HEK293 (cell line): Measurements from ENCODE around the gene ZNF224.

ENCODE experiments used
- CTCF ChIA-PET: fragments of 350-600 bp; formaldehyde crosslinking; extraction: SDS; loops from one replicate; lab custom pipeline; 2021; ENCODE audit warnings: antibody characterized with exemption; lab: Yijun Ruan, JAX
- POLR2A ChIA-PET: fragments of 300-600 bp; formaldehyde crosslinking; extraction: SDS; loops from one replicate; lab custom pipeline; 2020; ENCODE audit warnings: antibody characterized with exemption, inconsistent platforms; lab: Yijun Ruan, JAX
- H3K27ac ChIP-seq: fragments of 200-500 bp; sonication (Bioruptor generic); 2 replicates; pipeline ENCODE4 v1.5.1; 2014; ENCODE audit warnings: low read depth, low read length, control low read depth, inconsistent platforms; ENCODE audit errors: extremely low read depth
- H3K36me3 ChIP-seq, 2 experiments: fragments of 200-500 bp in 1 of 2; sonication (Bioruptor generic) in 1 of 2; 1 replicate in 1 of 2; 2 replicates in 1 of 2; pipeline ENCODE4 v1.5.1; 2014 to 2017; ENCODE audit warnings: inconsistent platforms in 2 of 2, low read length in 2 of 2; ENCODE audit not compliant: control insufficient read depth in 2 of 2, insufficient read depth in 1 of 2
- H3K4me1 ChIP-seq: fragments of 200-500 bp; sonication (Bioruptor generic); 2 replicates; pipeline ENCODE4 v1.5.1; 2014; ENCODE audit warnings: mild to moderate bottlenecking, low read length, inconsistent platforms; ENCODE audit not compliant: control insufficient read depth, insufficient read depth
- H3K4me3 ChIP-seq: 2 replicates; pipeline ENCODE4 v1.5.1; 2011; ENCODE audit warnings: low read depth, mild to moderate bottlenecking, control low read depth, low read length, moderate library complexity
- H3K9me3 ChIP-seq: fragments of 200-500 bp; sonication (Bioruptor generic); 2 replicates; pipeline ENCODE4 v1.5.1; 2014; ENCODE audit warnings: low read depth, low read length, inconsistent platforms; ENCODE audit not compliant: control insufficient read depth, insufficient read depth
- GLI4 ChIP-seq: fragments of 450-650 bp; formaldehyde crosslinking; IDR thresholded peaks from 2 replicates; pipeline ENCODE4 v1.5.1; 2016; ENCODE audit warnings: missing biosample characterization, missing genetic modification characterization
- HOXD13 ChIP-seq: sonication (generic); formaldehyde crosslinking; IDR thresholded peaks from 2 replicates; pipeline ENCODE4 v1.8.0; 2022; ENCODE audit warnings: missing genetic modification reagents, borderline replicate concordance
- PRDM1 ChIP-seq: fragments of 450-650 bp; formaldehyde crosslinking; IDR thresholded peaks from 2 replicates; pipeline ENCODE4; 2016; ENCODE audit warnings: missing biosample characterization, missing genetic modification characterization
- SP2 ChIP-seq: fragments of 450-650 bp; formaldehyde crosslinking; IDR thresholded peaks from 2 replicates; pipeline ENCODE4 v1.5.1; 2016; ENCODE audit warnings: missing biosample characterization, missing genetic modification characterization
- WT1 ChIP-seq: fragments of 450-650 bp; formaldehyde crosslinking; IDR thresholded peaks from 2 replicates; pipeline ENCODE4 v1.5.1; 2016; ENCODE audit warnings: missing biosample characterization, missing genetic modification characterization
- ZBTB1 ChIP-seq: fragments of 450-650 bp; formaldehyde crosslinking; IDR thresholded peaks from 2 replicates; pipeline ENCODE4 v1.5.1; 2016; ENCODE audit warnings: missing biosample characterization, missing genetic modification characterization
- ZBTB10 ChIP-seq: fragments of 450-650 bp; formaldehyde crosslinking; IDR thresholded peaks from 2 replicates; pipeline ENCODE4 v1.5.1; 2016; ENCODE audit warnings: missing biosample characterization, missing genetic modification characterization
- ZNF140 ChIP-seq: fragments of 450-650 bp; formaldehyde crosslinking; IDR thresholded peaks from 2 replicates; pipeline ENCODE4 v1.5.1; 2016; ENCODE audit warnings: missing biosample characterization, missing genetic modification characterization
- ZNF157 ChIP-seq: fragments of 450-650 bp; formaldehyde crosslinking; IDR thresholded peaks from 2 replicates; pipeline ENCODE4 v1.5.1; 2016; ENCODE audit warnings: missing biosample characterization, missing genetic modification characterization
- ZNF16 ChIP-seq: fragments of 450-650 bp; formaldehyde crosslinking; IDR thresholded peaks from 2 replicates; pipeline ENCODE4 v1.5.1; 2016; ENCODE audit warnings: low read depth, missing biosample characterization, missing genetic modification characterization
- ZNF174 ChIP-seq: fragments of 450-650 bp; formaldehyde crosslinking; IDR thresholded peaks from 2 replicates; pipeline ENCODE4 v1.5.0; 2017; ENCODE audit warnings: missing biosample characterization, mild to moderate bottlenecking, missing genetic modification characterization
- ZNF280D ChIP-seq: fragments of 450-650 bp; formaldehyde crosslinking; IDR thresholded peaks from 2 replicates; pipeline ENCODE4 v1.5.1; 2016; ENCODE audit warnings: missing biosample characterization, missing genetic modification characterization
- ZNF394 ChIP-seq: fragments of 450-650 bp; formaldehyde crosslinking; IDR thresholded peaks from 2 replicates; pipeline ENCODE4 v1.5.1; 2016; ENCODE audit warnings: missing biosample characterization, missing genetic modification characterization, mild to moderate bottlenecking, moderate library complexity, borderline replicate concordance
- ZNF423 ChIP-seq: fragments of 450-650 bp; formaldehyde crosslinking; IDR thresholded peaks from 2 replicates; pipeline ENCODE4 v1.5.1; 2016; ENCODE audit warnings: missing biosample characterization, missing genetic modification characterization
- ZNF449 ChIP-seq: fragments of 450-650 bp; formaldehyde crosslinking; IDR thresholded peaks from 2 replicates; pipeline ENCODE4 v1.5.1; 2017; ENCODE audit warnings: missing biosample characterization, mild to moderate bottlenecking, missing genetic modification characterization, moderate library complexity
- ZNF529 ChIP-seq: fragments of 450-650 bp; formaldehyde crosslinking; IDR thresholded peaks from 2 replicates; pipeline ENCODE4 v1.5.1; 2017; ENCODE audit warnings: missing genetic modification characterization, missing biosample characterization; ENCODE audit not compliant: insufficient replicate concordance
- ZNF530 ChIP-seq: fragments of 450-650 bp; formaldehyde crosslinking; IDR thresholded peaks from 2 replicates; pipeline ENCODE4 v1.5.1; 2016; ENCODE audit warnings: low read depth, missing biosample characterization, missing genetic modification characterization
- ZNF548 ChIP-seq: fragments of 450-650 bp; formaldehyde crosslinking; IDR thresholded peaks from 2 replicates; pipeline ENCODE4 v1.5.1; 2016; ENCODE audit warnings: missing biosample characterization, missing genetic modification characterization
- ZNF549 ChIP-seq: fragments of 450-650 bp; IDR thresholded peaks from 2 replicates; pipeline ENCODE4 v1.5.1; 2018; ENCODE audit warnings: missing biosample characterization, missing genetic modification characterization, mild to moderate bottlenecking, inconsistent platforms, moderate library complexity
- ZNF610 ChIP-seq: fragments of 450-650 bp; formaldehyde crosslinking; IDR thresholded peaks from 2 replicates; pipeline ENCODE4 v1.5.1; 2016; ENCODE audit warnings: missing biosample characterization, missing genetic modification characterization, borderline replicate concordance
- ZNF658 ChIP-seq: fragments of 450-650 bp; formaldehyde crosslinking; IDR thresholded peaks from 2 replicates; pipeline ENCODE4; 2016; ENCODE audit warnings: missing biosample characterization, missing genetic modification characterization
- ZNF670 ChIP-seq: fragments of 450-650 bp; formaldehyde crosslinking; IDR thresholded peaks from 2 replicates; pipeline ENCODE4 v1.5.1; 2016; ENCODE audit warnings: missing biosample characterization, missing genetic modification characterization, low read depth
- ZNF701 ChIP-seq: fragments of 450-650 bp; formaldehyde crosslinking; IDR thresholded peaks from 2 replicates; pipeline ENCODE4 v1.5.1; 2016; ENCODE audit warnings: missing biosample characterization, missing genetic modification characterization
- ZNF830 ChIP-seq: fragments of 450-650 bp; IDR thresholded peaks from 2 replicates; pipeline ENCODE4 v1.5.0; 2018; ENCODE audit warnings: missing biosample characterization, missing genetic modification characterization, low read depth, mild to moderate bottlenecking, moderate library complexity
- ZNF837 ChIP-seq: fragments of 450-650 bp; formaldehyde crosslinking; IDR thresholded peaks from 2 replicates; pipeline ENCODE4 v1.5.1; 2016; ENCODE audit warnings: missing biosample characterization, missing genetic modification characterization
- TF ChIP-seq, protein P1 (sequence below): fragments of 450-650 bp; formaldehyde crosslinking; IDR thresholded peaks from 2 replicates; pipeline ENCODE4 v1.5.1; 2016; ENCODE audit warnings: missing biosample characterization, missing genetic modification characterization, low read depth
- TF ChIP-seq, protein P2 (sequence below): fragments of 450-650 bp; formaldehyde crosslinking; IDR thresholded peaks from 2 replicates; pipeline ENCODE4 v1.5.1; 2016; ENCODE audit warnings: missing biosample characterization, missing genetic modification characterization

Gene ZNF224

DNA sequence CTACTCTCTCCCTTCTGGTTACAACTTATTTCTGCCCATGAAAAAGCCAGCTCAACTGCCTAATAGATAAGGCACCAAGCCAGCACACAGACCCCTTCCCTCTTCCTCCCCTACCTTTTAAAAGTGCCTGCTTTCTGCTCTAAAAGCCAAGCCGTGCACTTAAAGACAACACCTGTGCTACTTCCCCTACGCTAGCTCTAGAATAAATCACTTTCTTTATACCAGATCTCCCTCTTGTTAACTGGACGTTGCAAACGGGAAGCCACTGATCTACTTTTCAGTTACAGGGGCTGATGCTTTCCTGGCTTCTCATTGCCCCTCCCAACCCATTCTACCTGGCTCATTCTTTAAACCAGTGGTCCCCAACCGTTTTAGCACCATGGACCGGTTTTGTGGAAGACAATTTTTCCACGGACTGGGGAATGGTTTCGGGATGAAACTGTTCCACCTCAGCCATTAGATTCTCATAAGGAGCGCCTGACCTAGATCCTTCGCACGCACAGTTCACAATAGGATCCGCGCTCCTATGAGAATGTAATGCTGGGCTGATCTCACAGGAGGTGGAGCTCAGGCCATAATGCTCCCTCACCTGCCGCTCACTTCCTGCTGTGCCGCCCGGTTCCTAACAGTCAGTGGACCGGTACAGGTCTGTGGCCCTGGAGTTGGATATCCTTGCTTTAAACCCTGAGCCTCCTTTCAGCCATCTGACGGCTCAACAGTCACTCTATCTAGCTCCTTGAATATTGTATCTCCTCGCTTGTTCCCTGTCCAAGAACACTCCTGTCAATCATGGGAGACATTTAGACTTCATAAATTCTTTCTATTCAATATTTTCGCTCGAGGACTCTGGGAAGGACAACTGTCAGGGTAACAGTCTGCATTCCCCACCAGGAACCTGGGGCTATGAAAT is 43.2 kb upstream of the ZNF224 start:
- Histone ChIP-seq H3K9me3 (peaks cover 11% of the 10 kb centered on the region), H3K4me1 (peaks cover 14% of the 10 kb centered on the region), H3K4me3 (peak overlapping the region; percentile 47), H3K36me3 (peaks cover 16 to 23% of the 10 kb centered on the region in 2 experiments), H3K27ac (peak overlapping the region; percentile 61; the same call in 1 of the 2 replicates)
- ChIA-PET CTCF (interaction anchor here (0.6 to 1.3 kb wide), 3 partner anchors 8 to 274 kb away, joined by 3 read pairs; no protein-coding TSS in a partner anchor), POLR2A (interaction anchor here (0.5 to 2.4 kb wide), 19 partner anchors 9 to 383 kb away, joined by 3 to 17 read pairs (median 4); partner anchors contain the start of genes ZNF221, ZNF222, ZNF224 and ZNF225)
- 0 out of 2 replicates have a peak, but pooled peaks have one; percentile 46 for TF ChIP-seq ZNF670 (tag by site-specific recombination)
- TF ChIP-seq ZNF280D (tag by site-specific recombination): 0 out of 2 replicates have a peak, but pooled peaks have one; percentile 45
- TF ChIP-seq ZBTB10: no peak; the same call in 1 of the 2 replicates
- 0 out of 2 replicates have a peak, but pooled peaks have one; percentile 15 for TF ChIP-seq ZBTB1 (tag by site-specific recombination)
- TF ChIP-seq ZNF830 (tag by site-specific recombination): no peak
- no peak for TF ChIP-seq SP2 (tag by site-specific recombination)
- TF ChIP-seq ZNF530 (tag by site-specific recombination): no peak
- TF ChIP-seq ZNF16 (tag by site-specific recombination): no peak
- TF ChIP-seq ZNF837: no peak
- 0 out of 2 replicates have a peak, but pooled peaks have one; percentile 79 for TF ChIP-seq ZNF174 (tag by site-specific recombination)
- no peak for TF ChIP-seq ZNF701 (tag by site-specific recombination)
- TF ChIP-seq, protein P1, sequence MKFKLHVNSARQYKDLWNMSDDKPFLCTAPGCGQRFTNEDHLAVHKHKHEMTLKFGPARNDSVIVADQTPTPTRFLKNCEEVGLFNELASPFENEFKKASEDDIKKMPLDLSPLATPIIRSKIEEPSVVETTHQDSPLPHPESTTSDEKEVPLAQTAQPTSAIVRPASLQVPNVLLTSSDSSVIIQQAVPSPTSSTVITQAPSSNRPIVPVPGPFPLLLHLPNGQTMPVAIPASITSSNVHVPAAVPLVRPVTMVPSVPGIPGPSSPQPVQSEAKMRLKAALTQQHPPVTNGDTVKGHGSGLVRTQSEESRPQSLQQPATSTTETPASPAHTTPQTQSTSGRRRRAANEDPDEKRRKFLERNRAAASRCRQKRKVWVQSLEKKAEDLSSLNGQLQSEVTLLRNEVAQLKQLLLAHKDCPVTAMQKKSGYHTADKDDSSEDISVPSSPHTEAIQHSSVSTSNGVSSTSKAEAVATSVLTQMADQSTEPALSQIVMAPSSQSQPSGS (tag by site-specific recombination): no peak
- no peak for TF ChIP-seq ZNF610 (tag by site-specific recombination)
- peak; percentile 45 for TF ChIP-seq ZNF529
- TF ChIP-seq GLI4 (tag by site-specific recombination): no peak
- no peak for TF ChIP-seq ZNF394 (tag by site-specific recombination)
- no peak for TF ChIP-seq ZNF658
- TF ChIP-seq ZNF449 (tag by site-specific recombination): no peak
- peak; percentile 95 for TF ChIP-seq ZNF549
- TF ChIP-seq, protein P2, sequence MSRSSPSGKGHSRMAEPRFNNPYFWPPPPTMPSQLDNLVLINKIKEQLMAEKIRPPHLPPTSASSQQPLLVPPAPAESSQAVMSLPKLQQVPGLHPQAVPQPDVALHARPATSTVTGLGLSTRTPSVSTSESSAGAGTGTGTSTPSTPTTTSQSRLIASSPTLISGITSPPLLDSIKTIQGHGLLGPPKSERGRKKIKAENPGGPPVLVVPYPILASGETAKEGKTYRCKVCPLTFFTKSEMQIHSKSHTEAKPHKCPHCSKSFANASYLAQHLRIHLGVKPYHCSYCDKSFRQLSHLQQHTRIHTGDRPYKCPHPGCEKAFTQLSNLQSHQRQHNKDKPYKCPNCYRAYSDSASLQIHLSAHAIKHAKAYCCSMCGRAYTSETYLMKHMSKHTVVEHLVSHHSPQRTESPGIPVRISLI (tag by site-specific recombination): no peak
- peak; percentile 1; the same call in 1 of the 2 replicates for TF ChIP-seq PRDM1 (tag by site-specific recombination)
- 0 out of 2 replicates have a peak, but pooled peaks have one; percentile 11 for TF ChIP-seq ZNF548
- no peak for TF ChIP-seq WT1 (tag by site-specific recombination)
- TF ChIP-seq ZNF157 (tag by site-specific recombination): 0 out of 2 replicates have a peak, but pooled peaks have one; percentile 48
- no peak for TF ChIP-seq ZNF140 (tag by site-specific recombination)
- no peak for TF ChIP-seq HOXD13 (CRISPR knock-in tag)
- no peak for TF ChIP-seq ZNF423
